HG02642 (cell line): Measurements from ENCODE around the gene AP5Z1.

Experiments
- ATAC-seq: cut with Tn5 transposase; IDR thresholded peaks from one replicate; pipeline ENCODE4 v1.9.1; 2021; ENCODE audit warnings: mild to moderate bottlenecking; ENCODE audit not compliant: unreplicated experiment, poor library complexity

Gene AP5Z1

DNA sequence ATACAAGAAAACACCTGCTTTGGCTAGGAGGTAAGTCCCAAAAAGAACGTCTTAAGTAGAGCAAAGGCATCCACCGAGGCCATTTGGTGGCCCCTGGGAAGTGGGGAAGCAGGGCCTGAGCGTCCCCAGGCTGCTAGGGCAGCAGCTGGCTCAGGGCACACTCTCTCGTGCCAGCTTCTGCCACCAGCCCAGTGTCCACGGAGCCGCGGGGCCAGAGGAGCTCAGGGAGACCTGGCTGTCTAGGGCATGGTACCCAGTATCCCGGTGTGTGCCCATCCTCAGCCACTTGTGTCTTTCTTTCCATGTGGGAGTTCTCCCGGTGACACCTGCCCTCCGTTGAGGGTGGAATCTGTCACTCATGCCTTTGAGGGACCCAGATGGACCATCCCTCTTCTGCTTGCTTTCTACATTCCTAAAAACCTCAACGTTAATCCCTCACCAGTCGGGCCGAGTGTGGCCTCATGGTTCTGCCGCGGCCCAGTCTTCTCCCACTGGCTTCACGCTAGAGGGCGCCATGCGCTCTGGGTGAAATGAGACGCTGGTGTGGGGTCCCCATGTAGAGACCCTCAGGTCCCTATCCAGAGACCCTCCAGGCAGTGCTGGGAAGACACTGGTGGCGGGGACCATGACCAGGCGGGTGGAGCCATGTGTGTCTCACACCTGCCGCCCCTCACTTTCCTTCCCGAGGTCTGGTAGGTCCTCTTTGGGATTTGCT, 9.5 kb upstream of the AP5Z1 start:
- ATAC-seq, result no peak

DNA sequence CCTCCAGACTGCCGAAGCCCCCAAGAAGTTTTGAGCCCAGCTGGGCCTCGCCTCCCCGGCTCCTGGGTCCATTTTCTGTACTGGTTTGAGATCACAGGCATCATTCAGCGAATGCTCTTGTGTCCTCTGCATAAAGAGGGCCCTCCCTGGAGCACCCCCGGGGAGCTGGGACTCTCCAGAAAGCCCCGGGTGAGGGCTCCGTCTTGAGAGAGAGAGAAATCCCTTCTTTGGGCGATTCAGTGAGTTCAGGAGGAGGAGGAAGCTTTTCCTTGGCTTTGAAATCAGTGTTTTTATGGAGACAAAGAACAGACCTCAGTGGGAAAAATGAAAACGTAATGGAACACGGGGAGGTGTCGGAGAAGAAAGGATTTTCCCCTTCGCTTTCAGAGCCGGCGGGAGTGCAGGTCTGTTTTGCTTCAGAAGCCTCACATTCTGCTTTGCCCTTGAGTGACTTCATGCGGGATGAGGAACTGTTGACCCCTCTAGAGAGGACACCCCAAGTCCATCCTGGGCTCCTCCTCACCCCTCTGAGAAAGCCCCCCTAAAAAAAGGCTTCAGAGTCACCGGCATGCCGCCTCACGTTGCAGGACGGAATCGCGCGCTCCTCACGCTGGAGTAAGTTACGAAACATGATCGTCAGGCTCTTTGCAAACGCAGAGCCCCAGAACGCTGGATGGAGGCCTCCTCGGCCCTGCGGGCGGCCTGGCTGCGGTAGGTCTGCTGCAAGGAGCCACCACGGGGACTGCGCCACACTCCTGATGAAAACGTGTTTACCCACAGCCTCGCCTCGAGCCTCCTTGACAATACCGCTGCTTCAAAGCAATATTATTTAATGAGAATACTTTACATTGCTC, 8.5 kb upstream of the AP5Z1 start:
- ATAC-seq, result no peak

GRCh38 chr7:4768597-4769569, 6.5 kb upstream of the AP5Z1 start:
- ATAC-seq, result no peak

DNA sequence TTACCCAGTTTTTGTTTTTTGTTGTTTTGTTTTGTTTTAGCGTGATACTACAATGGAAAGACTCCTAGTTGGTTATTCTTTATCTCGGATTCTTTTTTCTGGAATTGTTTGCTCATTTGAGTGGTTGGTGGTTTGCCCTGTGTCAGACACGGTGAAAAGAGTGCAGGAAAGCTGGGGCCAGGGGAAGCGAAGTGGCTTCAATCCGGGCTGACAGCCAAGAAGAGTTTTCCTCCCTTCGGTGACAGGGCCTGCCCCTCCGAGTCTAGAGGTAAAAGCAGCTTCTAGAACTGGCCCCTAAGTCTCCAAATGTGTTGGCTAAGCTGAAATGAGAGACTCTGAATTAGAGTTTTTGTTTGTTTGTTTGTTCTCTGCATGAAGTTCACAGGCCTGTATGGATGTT, 5.7 kb upstream of the AP5Z1 start:
- ATAC-seq, result no peak

DNA sequence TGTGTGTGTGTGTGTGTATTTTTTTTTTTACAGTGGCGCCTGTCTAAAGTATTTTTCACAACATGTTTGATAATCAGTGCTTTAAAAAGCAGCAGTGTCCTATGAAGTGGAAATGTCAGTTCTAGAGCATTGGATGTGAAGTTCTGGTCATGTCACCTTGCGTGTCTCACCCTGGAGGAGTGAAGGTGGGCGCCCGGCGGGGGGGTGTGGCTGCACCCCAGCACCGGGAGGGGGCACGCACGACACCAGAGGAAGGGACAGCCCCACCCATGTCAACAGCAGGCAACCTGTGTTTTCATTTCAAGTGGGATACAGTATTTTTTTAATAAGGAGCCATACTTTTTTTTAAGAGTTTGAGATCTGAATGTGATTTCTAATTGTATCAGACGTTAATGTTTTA, 4.5 kb upstream of the AP5Z1 start:
- ATAC-seq, result no peak

DNA sequence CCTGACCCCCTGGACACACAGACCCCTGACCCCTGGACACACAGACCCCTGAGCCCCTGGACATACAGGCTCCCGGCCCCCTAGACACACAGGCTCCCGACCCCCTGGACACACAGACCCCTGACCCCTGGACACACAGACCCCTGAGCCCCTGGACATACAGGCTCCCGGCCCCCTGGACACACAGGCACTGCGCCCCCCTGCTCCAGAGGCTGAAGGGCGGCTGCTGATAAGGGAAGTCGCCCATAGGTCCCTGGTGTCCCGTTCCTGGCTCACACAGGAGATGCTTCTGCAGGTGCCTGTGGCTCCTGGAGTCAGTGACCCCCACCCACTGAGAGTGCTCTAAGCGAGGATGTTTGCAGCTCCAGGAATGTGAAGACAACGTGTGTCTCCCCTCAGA, 3.7 kb upstream of the AP5Z1 start:
- no peak for ATAC-seq

- no peak for ATAC-seq
Observed at GRCh38 chr7:4772306-4772705, 3.1 kb upstream of the AP5Z1 start.

DNA sequence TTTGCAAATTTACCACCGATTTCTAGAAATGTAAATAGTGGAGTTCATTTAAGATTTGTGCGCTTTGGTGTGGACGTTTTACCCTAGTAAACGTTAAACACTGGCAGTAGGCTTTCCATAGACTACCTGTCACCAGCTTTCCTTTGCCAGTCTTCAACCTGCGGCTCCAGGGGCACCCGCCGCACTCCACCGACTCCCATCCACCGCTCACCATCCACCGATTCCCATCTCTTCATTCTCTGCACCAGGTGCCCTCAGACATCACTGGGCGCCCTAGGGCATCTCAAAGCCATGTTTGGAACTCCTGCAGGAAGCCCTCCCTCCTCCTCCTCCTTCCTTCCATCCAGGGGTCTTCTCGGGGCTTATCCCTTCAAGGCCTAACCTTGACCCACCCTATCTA, 1.4 kb upstream of the AP5Z1 start:
- no peak for ATAC-seq

GRCh38 chr7:4774658-4775249, 669 bp upstream of the AP5Z1 start:
- ATAC-seq, result peak; percentile 24

DNA sequence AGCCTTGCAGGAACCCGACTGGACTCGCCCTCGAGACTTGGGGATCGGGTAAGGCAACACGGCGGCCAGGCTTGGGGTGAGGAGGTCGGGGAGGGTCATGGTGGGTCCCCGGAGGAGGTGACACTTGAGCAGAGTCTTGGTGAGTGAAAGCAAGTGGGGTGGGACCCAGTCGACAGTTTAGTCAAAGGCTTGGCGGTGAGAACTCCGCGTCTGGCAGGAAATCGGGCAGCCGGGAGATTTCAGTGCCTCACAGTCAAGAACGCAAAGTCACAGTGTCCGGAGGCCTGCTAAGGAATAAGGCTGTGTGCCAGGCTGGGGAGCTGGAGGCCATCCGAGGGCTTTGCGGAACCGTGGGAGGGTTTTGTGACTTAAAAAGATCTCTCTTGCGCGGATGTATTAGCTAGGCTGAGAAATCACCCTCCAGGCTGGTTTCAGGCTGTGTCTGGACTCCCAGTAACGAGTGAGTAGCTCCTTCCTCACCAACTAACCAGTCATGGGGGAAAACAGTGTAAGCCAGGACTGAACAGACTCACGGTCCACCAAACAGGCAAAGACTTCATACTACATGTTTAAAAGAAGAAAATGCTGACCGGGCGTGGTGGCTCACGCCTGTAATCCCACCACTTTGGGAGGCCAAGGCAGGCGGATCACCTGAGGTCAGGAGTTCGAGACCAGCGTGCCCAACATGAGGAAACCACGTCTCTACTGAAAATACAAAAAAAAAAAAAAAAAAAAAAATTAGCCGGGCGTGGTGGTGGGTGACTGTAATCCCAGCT, 613 bp downstream of the AP5Z1 start:
- peak; percentile 21 for ATAC-seq

DNA sequence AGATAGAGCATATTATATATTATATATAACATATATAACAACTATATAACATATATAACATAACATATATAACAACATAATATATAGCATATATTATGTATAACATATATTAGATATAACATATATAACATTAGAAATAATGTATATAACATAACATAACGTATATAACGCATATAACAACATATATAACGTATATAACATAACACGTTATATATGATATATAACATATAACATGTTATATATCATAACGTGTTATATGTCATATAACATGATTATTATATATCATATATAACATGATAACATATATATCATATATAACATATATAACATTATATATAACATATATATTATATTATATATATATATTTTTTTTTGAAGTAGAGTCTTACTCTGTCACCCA, 3.7 kb downstream of the AP5Z1 start:
- ATAC-seq, result no peak

DNA sequence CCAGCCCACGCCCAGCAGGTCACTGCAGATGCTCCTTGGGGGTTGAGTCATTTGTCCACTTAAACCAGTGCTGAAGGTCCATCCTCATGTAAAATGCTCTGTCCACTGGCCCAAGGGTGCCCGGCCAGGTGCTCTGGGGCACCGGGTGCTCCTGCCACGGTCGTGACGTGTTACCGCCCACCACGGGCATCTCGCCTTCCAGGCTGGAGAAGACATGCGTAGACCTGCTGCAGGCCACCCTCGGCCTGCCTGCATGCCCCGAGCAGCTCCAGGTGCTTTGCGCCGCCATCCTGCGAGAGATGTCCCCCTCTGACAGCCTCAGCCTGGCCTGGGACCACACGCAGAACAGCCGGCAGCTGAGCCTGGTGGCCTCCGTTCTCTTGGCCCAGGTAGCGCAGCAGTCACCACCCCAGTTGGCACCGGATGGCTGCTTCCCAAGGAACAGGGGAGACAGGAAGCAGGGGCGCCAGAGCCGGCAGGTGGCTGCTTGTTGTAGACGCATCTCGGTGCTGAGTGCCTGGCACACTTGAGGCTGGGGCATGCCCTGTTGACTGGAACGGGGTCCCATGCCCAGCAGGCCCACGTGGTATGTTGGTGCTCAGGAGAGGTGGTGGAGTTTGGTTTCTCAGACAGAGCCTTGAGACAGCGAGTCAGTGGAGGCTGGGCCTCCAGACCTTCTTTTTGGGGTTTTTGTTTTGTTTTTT, 6.1 kb downstream of the AP5Z1 start:
- no peak for ATAC-seq

- no peak for ATAC-seq
Observed at GRCh38 chr7:4782333-4783291, 7.2 kb downstream of the AP5Z1 start.

DNA sequence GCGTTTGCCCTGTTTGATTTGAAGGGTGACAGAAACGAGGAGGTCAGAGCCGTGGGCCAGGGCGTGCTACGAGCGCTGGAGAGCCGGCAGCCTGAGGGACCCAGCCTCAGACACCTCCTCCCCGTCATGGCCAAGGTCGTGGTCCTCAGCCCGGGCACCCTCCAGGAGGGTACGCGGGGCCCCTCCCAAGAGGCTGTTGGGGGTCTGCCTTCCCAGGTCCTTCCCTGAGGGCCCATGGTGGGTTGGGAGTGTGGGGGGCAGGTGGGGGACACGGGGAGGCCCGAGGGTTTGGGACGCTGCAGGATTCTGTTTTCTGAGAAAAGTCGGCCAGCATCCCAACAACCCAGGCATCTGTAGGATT, 7.8 kb downstream of the AP5Z1 start:
- no peak for ATAC-seq

DNA sequence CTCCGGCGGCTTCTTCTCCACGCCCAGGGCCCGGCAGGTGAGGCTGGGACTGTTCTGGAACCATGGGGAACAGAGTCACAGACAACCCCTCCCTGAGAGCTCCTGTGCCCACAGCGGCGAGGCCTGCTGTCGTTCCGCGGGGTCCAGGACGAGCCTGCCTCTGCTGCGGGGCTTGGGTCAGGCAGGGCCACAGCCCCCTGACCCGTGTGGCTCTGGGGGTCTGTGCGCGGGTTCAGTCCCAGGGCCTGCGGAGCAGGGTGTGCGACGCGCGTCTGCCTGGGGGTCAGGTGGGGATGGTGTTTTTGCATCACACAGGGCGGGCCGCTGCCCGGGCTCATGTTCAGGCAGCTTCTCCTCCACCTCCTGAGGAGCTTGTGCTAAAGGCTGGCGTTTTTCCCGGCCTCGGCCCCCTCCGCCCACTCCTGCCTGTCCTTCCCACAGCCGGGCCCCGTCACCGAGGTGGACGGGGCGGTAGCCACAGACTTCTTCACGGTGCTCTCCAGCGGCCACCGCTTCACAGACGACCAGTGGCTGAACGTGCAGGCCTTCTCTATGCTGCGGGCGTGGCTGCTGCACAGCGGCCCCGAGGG, 8.4 kb downstream of the AP5Z1 start:
- ATAC-seq, result no peak

GRCh38 chr7:4784799-4785198, 9.4 kb downstream of the AP5Z1 start:
- ATAC-seq, result no peak

DNA sequence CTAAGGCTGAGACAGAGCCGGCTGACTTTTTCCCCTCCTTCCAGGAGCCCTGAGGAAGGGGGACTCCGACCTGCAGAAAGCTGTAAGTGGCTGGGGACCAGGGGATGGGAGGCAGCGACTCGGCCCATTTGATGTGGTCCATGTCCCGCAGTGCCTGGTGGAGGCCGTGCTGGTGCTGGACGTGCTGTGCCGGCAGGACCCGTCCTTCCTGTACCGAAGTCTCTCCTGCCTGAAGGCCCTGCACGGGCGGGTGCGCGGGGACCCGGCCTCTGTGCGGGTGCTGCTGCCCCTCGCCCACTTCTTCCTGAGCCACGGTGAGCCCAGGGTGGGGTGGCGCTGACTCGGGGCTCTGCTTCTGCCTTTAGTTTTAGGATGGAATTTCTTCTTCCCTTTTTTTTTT, 9.9 kb downstream of the AP5Z1 start:
- ATAC-seq, result no peak

- no peak for ATAC-seq
Observed at GRCh38 chr7:4786015-4786414, 10.6 kb downstream of the AP5Z1 start.
